ENCODE measurements around the gene SCP2. TPM values are rescaled to one million over a fixed set of nuclear protein-coding genes. Genes with fewer than 3 reads are reported as not detected.

SCP2 gene
- total RNA-seq, 1 donor from 2014 or later: 208 TPM

Other genes starting within 250 kb of the SCP2 start
- 13.7 TPM for gene COA7, start 228.9 kb upstream of the SCP2 start, total RNA-seq
- 38.7 TPM for gene ZYG11B, start 200.8 kb upstream of the SCP2 start, total RNA-seq
- 0.09 TPM for gene ZYG11A, start 84.5 kb upstream of the SCP2 start, total RNA-seq
- gene ECHDC2, start 5.5 kb upstream of the SCP2 start, total RNA-seq: 227 TPM
- gene PODN, start 134.9 kb downstream of the SCP2 start, total RNA-seq: 250 TPM
- 21.1 TPM for gene SLC1A7, start 215.4 kb downstream of the SCP2 start, total RNA-seq